ENCODE data around the gene REEP3.

Gene REEP3

DNA sequence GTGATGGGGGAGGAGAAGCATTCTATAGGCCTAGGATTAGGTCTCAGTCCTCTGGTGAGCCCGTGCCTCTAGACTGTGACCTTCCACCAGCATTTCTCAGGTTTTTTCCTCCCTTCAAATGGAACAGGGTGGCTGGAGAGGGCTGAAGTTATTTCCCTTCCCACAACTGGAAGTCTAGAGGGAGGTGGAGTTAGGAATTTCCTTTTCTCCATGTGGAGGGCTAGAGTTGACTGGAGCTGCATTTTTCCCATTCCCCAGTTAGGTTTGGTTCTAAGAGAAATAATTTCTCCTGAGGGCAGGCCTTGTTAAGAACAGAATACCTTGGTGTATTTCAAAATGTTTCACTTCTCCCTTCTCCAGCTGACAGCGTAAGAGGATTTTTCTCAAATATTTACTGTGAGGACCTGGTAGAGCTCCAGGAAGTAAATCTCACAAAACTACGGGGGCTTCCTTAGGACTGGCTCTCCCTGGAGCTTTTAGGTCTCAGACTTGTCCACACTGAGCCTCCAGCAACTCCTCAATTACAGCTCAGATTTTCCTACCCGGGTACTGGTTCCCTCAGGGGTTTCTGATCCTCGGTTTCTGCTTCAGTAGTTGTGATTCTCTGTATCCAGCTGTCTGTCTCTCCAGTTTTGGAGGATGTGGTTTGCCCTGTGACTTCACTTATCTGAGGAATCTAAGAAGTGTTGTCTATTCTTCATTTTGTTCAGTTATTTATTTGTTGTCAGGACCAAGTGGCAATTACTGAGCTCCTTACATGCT is 6.0 kb upstream of the REEP3 start:
- DNase-seq: peak; percentile 24

DNA sequence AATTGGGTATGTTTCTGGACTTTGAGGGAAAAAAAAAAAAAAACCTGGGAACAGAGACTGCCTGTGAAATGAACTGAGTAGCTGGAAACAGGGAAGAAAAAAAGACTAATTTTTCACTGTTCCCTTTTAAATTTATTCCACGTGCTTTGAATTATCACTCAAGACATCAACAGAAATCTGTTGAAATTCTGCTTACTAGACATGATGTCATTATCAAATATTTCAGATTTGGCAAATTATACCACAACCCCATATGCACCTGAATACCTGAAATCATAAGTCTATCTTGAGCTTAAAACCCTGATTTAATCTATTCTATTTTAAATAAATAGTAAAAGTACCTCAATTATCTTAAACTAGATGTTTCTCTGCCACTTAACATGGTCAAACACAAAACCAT is 5.0 kb upstream of the REEP3 start:
- no peak for DNase-seq

DNA sequence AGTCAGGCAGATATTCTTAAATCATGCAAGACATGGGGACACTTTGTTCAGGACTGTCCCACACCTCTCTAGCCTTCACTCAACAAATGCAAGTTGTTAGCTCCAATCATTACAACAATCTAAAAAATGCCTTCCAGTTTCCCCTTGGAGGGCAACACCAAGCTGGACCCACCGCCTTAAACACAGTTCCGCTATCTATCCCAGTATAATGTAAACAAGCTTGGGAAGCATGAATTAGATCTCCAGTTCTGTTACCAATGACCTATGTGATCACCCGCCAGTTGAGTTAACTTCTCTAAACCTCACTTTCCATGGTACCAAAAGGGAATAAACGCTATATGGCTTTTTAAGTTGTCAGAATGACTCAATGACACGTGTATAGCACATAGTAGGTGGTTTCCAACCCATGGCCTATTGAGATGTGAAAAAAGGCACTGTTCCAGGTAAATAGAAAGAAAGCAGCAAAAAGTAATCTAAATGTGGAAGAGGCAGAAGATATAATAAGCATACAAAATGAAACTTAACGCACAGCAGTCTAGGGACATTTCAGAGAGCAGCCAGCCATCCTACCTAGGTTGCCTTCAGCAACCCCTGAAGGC is 2.4 kb upstream of the REEP3 start:
- DNase-seq: no peak

DNA sequence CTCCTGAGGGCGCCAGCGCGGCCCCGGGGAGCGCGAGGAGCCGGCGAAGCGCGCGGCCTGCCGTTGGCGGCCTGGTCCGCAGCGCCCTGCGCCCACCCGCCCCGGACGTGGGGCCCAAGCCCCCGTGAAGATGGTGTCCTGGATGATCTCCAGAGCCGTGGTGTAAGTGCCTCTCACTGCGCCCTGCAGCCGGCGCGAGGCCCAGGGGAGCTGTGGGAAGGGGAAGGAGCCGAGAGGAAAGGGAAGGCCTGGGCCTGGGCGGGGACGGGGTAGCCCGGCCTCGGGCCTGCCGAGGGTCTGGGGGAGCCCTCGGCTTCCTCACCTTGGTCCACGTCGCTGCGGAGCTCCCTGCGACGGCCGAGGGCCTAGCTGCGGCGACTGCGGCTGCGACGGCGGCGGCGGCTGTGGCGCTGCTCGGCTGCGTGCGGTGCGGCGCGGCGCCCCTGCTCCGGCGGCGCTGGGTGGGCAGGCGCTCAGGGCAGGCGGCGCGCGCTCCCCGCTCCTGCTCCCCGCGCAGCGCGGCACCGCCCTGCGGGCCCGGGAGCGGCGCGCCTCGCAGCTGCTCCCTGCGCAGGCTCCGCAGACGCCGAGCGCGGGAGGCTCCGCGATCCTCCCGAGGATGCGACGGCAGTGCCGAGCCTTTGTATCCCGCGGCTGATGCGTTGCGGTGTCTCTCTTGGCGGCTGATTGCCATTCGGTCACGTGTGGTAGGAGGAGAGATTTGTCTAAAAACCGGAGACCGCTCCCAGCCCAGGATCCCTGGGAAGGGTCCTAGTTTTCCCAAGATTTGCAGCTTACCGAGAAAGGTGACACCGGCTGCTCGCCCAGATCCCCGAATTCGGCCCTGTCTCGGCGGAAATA is 445 bp downstream of the REEP3 start:
- peak; percentile 54 for DNase-seq

DNA sequence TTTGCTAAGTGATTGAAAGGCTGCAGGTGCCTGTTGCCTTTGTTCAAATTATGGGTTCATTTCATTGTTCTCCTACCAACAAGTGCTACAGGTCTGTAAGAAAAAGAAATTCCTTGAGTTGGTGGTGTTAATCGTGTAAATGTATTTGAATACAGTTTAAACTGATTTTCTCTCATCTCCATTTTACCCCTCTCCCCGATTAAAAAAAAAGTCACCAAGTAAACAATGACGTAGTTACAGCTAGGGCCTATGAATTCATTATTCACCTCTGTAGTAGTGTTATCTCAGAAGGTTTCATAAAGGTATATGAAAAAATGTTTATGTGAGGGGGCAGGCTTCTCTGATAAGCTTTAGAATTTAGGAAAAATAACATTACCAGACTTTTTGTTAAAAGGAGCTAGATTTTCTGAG is 1.1 kb downstream of the REEP3 start:
- DNase-seq: peak; percentile 57

DNA sequence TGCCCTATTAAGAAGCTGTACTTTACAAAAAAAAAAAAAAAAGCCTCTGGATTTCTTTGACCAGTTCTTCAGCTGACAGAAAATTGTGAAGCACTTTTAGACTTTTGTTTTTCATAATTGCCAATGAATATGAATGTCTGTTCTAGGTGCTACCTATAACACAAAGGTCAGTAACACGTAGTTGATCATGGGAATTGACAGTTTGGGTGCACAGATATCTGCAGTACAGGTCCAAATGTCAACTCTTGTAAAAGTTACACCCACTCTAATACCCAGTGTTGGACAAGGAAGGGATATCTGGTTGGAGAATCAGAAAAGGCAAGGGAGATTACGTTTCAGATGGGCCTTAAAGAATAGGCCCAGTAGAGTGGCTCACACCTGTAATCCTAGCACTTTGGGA is 1.8 kb downstream of the REEP3 start:
- DNase-seq: no peak

DNA sequence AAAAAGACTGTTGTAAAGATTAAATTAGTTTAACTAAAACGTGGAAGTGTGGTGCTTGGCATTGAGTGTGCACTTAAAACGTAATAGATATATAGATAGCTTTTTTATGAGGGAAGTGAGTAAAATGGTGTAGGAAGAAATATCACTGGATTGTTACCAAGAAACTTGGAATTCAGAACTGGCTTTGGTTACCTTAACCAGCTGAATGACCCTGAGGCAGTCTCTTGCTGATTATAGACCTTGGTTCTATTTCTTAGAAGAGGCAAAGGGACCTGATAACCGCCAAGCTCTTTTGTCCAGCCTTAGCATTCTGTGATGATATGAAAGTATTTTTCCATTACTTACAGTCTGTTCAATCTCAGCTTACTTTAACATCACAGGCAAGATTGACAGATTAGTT is 3.8 kb downstream of the REEP3 start:
- no peak for DNase-seq

DNA sequence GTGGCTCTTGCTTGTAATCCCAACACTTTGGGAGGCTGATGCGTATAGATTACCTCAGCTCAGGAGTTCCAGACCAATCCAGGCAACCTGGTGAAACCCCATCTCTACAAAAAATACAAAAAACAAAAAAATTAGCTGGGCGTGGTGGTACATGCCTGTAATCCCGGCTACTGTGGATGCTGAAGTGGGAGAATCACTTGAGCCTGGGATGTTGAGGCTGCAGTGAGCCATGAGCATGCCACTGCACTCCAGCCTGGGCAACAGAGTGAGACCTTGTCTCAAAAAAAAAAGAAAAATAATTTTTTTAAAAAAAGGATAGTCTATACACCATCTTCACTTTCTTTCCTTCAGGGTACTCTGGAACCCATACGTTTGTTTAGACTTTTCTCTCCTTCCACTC is 6.2 kb downstream of the REEP3 start:
- no peak for DNase-seq

DNA sequence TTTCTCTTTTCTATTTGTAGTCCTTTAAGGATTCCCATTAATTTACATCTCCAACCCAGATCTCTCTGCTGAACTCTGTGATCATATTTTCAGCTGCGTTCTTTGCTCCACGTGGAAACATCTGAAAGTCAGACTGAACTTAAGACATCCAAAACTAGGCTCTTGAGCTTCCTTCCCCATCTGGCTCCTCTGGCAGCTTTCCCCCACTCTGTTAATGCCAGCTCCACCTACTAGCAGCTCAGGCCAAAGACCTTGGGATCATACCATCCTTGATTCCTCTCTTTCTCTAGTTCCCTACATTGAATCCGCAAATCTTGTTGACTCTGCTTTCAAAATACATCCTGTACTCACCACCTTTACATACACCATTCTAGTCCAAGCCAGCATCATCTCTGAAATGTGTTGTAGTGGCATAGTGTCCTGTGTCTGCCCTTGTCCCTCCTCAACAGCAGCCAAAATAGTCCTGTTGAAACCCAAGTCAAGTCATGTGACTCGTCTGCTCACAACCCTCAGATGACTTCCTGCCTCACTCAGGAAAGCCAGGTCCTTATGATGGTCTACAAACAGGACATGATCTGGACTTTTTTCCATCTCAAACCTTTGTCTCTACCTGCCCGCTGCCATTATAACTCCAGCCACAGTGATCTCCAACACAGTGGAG is 7.0 kb downstream of the REEP3 start:
- DNase-seq: no peak

DNA sequence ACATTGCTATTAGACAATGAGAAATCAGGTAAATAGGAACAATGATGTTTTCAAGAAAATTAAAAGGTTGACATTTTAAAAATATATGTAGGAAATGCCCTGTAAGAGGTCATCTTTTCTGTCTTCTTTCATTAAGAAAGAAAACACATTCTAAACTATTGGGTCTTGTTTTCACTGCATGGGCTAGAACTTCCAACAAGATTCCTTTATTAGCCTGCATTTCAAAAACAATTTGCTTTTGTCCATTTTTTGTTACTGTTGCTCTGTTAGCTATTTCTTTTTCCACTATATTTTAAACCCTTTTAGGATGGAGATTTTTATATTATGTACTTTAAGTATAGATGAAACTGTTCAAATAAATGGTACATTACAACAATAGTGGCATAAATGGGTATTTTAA is 9.2 kb downstream of the REEP3 start:
- no peak for DNase-seq

DNA sequence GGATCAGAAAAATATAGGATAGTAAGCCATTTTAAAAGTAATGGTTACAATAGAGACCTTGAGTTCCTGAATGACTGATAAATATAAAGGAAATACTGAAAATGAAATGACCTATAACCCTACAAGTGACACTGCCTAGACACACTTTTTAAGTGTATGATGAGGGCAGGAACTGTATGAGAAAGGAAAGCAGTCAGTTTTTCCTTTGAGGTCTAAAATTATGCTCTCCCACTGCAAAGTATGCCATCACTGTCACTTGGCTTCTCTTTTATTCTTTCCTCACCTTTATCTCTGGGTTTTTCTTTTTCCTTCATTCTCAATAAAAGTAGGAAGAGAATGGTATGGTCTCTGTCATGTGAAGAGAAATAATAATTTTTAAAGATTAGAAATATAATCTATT is 13.5 kb downstream of the REEP3 start:
- DNase-seq: no peak

DNA sequence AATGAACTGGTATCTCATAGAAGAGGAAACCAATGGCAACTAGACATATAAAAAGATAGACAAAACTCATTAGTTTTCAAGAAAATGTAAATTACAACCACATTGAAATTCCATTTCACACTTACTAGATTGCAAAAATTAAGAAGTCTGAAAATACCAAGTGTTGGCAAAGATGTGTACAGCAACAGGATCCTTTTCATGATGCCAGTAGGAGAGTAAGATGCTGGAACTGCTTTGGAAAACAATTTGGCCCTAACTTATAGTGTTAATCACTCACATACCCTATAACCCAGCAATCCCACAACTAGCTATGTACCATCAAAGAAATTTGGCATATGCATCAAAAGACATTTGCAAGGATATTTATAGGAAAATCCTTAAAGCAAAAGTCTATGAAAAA is 15.5 kb downstream of the REEP3 start:
- DNase-seq: no peak

DNA sequence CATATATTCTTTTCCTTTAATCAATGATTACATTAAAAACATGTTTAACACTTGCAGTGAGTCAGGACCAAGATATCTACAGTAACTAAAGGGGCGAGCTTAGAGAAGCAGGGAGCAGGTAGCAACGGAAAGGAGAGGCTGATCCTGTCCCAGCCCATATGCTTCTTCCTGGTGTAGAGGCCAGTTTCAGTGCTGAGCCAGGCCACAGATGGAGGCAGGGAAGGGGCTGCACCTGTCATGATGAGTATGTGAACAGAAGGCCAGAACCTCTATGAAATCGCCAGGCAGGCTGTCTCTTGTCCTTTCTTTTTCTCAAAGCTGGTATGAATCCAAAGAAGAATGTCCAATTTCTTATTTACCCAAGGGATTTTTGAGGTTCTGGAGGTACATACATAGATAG is 16.3 kb downstream of the REEP3 start:
- DNase-seq: no peak

DNA sequence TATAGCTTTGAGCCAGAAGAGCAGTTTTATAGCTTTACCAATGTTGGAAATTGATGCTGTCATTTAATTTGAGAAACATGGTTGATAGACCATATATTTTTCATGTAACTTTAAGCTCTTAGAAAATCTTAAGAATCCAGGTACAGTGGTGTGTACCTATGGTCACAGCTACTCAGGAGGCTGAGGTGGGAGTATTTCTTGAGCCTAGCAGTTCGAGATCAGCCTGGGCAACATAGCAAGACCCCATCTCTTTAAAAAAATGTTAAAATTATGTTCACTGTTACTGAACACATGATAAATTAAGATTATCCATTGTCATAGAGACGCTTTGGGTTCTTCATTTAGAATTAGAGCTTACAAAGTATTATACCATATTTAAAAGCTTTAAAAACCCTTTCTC is 18.2 kb downstream of the REEP3 start:
- no peak for DNase-seq

DNA sequence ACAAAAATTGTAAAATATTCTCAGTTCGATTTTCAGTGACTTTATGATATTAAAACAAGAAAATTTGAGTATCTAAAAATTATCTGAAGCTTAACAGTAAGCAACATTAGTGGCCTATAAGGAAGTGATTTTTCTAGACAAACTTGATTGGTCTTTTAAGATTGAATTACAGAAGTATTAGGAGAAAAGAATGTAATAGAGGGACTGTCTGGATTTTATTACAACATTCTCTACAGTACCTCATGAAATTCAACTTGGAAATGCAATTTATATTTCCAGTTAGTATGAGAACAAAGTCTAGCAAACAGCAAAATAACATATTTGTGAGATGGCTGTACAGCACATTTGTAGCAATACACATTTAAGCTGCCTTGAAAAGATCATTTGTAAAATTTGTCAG is 18.8 kb downstream of the REEP3 start:
- DNase-seq: no peak

DNA sequence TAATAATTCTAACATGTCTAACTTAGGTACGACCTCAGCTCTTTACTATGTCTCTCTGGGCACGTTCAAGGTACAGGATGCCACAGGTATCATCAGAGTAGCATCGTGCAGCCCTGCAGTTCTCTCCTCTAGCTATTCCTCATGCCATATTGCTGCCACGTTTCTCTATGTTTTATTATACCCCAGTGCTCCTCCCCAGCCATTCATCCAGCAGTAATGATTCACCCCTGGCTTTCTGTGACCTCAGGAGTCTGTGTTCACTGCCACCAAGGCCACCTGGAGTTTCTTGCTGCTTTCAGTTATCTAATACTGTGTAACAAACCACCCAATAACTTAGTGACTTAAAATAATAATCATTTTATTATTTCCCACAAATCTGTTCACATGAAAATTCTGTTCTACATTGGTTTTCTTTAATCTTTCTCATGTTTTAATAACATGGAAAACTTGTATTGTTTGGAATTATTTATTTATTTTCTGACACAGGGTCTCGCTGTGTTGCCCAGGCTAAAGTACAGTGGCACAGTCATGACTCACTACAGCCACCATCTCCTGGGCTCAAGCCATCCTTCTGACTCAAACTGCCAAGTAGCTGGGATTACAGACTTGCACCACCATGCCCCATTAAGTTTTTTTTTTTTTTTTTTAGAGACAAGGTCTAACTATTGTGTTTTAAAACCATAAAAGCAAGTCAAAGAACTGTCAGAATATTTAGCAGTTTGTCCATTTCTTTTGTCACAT is 21.8 kb downstream of the REEP3 start:
- no peak for DNase-seq

DNA sequence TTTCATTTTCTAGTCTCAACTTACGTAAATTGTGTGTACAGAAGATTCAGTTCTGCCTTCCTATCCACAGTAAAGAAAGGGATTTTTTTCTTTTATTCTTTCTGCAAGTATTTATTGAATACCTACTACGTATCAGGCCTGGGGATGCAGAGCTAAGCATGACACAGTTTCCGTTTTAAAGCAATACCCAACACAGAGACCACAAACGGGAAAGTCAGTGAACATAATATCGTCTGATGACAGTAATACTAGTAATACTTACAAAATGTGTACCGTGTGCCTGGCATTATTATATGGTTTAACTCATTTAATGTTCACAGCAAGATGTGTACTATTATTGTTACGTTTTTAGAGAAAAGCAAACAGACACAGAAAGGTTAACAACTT is 22.4 kb downstream of the REEP3 start:
- DNase-seq: no peak

DNA sequence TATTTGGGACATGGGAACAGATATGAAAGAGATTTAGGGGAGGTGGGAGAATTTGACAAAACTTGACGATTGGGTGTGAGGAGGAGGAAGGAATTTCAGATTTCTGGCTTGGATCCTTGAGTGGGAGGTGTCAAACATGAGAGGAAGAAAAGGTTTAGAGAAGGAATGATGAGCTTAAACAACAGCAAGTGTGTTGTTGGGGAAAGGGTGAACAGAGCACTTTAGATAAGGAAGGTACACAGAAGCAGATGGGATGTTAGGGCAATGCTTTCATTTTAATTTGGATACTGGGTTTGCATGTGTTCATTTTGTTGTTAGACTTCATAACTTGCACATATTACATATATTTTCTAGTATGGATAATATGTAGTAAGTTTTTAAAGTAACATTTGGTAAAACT is 23.2 kb downstream of the REEP3 start:
- DNase-seq: no peak

DNA sequence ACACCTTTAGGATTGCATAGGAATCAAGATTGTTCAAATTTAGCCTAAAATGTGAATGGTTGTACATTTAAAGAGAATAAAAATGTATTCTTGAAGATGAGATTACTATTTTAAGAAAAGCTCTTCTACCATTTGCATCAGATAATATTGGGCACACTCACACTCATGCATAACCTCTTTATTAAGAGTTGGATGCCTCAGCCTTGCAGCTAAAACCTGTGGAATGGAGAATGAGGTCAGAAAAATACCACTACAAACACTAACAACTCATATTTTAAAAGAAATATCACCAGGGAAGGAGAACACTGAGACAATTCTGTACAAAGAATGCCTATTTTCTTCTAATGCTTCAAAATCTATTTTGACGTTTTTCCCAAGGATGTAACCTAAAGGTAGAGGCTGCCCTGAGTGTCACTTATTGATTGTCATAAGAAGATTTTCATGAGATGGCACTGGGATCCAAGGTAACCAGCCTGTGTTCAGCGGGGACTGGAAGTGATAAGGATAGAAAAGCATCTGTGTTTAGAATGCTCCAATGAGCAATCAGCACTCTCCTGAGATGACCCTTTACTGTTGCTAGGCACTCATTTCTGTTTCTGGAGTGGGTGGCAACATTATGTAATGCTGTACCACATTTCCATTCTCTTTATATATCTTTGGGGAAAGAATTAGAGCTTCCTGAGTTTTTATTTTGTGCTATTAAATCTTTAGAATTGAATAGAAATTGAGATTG is 26.6 kb downstream of the REEP3 start:
- DNase-seq: no peak

DNA sequence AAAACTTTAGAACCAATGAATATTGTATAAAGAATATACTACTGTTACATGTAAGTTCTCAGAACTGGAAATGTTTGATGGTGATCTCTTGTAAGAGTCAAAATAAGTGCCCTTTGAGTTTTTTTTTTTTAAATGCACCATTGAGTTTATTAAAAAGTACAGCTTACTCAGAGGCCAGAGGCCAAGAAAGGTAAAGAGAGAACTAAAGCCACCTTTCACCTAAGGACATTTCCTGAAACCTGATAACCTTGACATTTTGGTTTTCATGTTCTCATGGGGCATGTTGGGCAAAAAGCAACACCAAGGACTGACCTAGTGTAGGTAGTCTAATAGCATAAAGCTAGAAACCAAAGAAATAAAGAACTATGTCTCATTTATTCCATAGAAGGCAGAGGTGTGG is 27.7 kb downstream of the REEP3 start:
- no peak for DNase-seq

DNA sequence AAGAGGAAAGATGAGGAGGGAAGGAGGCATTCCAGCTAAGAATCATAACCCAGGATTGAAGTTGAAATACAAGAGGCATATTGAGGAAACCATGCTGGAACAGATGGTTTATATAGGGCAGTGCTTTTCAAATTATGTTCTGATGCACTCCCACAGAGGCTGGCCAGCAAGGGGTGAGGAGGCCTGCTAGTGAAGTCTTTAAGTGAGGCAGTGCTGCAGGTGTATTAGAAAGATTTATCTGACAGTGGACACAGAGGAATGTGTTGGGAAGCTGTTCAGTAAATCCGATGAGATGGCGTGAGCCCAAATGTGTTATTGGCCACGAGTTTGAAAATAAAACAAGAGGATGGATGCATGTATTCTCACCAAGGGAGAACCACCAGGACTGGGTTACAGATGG is 28.6 kb downstream of the REEP3 start:
- DNase-seq: no peak

DNA sequence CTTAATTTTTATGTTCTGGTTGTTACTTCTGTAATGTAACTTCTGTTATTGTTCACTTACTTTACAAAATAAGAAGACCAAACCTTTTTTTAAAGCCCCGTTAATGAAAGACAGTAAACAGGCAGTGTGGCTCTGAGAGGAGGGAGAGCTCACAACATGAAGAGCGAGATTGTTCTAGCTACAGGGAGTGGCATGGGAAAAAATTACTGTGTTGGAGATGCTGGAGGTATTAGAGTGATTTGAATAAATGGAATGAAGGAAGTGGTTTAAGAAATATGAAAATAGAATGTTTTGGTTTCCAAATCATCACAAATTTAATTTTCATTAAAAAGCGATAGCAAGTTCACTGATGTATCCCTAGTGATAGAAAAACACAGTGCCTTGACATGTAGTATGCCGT is 31.8 kb downstream of the REEP3 start:
- no peak for DNase-seq

All from CD4-positive, alpha-beta T cell treated with Interleukin-17A for 1 hour (primary cell).